Neutrophil (primary cell): ENCODE measurements around the gene GRP.

Source experiments
- H3K27ac ChIP-seq: fragments of 200-600 bp; sonication (generic); 2 replicates; pipeline ENCODE4 v1.5.1; 2016; ENCODE audit warnings: mild to moderate bottlenecking, moderate library complexity
- H3K27me3 ChIP-seq: fragments of 200-600 bp; sonication (generic); 2 replicates; pipeline ENCODE4 v1.6.0; 2016; ENCODE audit warnings: mild to moderate bottlenecking
- H3K36me3 ChIP-seq: fragments of 200-600 bp; sonication (generic); 2 replicates; pipeline ENCODE4 v1.5.1; 2017
- H3K4me1 ChIP-seq, 2 experiments: fragments of 200-600 bp in 1 of 2; sonication (generic) in 1 of 2; 1 replicate in 1 of 2; 2 replicates in 1 of 2; pipeline versions ENCODE4 v1.5.1 to v1.6.1; 2013 to 2016; ENCODE audit warnings: low read depth in 1 of 2, low read length in 1 of 2, mild to moderate bottlenecking in 1 of 2, moderate library complexity in 1 of 2; ENCODE audit not compliant: control insufficient read depth in 1 of 2, insufficient read depth in 1 of 2
- H3K4me3 ChIP-seq, 2 experiments: fragments of 200-600 bp in 1 of 2; sonication (generic) in 1 of 2; 1 replicate in 1 of 2; 2 replicates in 1 of 2; pipeline ENCODE4 v1.5.1; 2013 to 2016; ENCODE audit warnings: low read depth in 1 of 2, low read length in 1 of 2, mild to moderate bottlenecking in 1 of 2, moderate library complexity in 1 of 2
- H3K9me3 ChIP-seq: fragments of 200-600 bp; sonication (generic); 2 replicates; pipeline ENCODE4 v1.5.1; 2016
- TF ChIP-seq, protein P1 (sequence below): fragments of 200-600 bp; sonication (generic); IDR thresholded peaks from 2 replicates; pipeline ENCODE4 v1.5.1; 2016; ENCODE audit warnings: antibody characterized with exemption

The GRP gene

DNA sequence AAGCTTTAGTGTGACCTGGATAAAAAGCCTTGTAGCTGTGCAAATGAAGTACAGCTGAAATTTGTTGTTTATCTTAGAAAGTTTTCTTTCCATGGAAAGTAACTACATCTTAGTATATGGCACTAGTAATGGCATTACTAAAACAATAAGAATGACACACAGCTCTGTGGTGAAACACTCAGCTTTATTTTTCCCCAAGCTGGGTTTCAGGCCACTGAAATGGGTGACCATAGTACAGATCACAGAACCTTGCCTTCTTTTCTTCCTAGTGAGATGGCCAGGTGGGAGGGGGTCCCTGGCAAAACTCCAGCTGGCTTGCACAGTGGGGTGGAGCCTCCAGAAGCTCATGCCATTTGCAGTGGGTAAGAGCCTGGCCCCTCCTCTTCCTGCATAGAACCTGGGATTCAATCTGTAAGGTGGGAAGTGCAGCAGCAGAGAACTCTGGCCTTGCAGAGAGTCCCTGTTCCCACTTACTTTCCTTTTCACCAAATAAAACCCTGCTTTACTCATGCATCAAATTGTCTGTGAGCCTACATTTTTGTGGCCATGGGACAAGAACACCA, 17.6 kb upstream of the GRP start:
- no peak overlapping the region for H3K4me3 ChIP-seq
- TF ChIP-seq, protein P1, sequence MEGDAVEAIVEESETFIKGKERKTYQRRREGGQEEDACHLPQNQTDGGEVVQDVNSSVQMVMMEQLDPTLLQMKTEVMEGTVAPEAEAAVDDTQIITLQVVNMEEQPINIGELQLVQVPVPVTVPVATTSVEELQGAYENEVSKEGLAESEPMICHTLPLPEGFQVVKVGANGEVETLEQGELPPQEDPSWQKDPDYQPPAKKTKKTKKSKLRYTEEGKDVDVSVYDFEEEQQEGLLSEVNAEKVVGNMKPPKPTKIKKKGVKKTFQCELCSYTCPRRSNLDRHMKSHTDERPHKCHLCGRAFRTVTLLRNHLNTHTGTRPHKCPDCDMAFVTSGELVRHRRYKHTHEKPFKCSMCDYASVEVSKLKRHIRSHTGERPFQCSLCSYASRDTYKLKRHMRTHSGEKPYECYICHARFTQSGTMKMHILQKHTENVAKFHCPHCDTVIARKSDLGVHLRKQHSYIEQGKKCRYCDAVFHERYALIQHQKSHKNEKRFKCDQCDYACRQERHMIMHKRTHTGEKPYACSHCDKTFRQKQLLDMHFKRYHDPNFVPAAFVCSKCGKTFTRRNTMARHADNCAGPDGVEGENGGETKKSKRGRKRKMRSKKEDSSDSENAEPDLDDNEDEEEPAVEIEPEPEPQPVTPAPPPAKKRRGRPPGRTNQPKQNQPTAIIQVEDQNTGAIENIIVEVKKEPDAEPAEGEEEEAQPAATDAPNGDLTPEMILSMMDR = no peak
- no peaks in the 10 kb centered on the region for H3K36me3 ChIP-seq
- no peak overlapping the region for H3K27ac ChIP-seq
- no peaks in the 10 kb centered on the region for H3K4me1 ChIP-seq
- no peaks in the 10 kb centered on the region for H3K9me3 ChIP-seq
- peaks cover 19% of the 10 kb centered on the region for H3K27me3 ChIP-seq

DNA sequence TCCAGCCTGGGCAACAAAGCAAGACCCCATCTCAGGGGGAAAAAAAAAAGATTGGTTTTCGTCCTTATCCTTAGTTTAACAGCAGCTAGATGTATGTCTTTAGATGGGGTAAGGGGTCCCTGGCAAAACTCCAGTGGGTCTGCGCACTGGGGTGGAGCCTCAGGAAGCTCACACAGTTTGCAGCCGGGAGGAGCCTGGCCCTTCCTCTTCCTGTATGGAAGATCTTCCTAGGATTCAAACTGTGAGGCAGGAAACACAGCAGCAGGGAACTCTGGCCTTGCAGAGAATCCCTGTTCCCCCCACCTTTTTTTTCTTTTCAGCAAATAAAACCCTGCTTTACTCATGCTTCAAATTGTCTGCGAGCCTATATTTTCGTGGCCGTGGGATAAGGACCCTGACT, 12.5 kb upstream of the GRP start:
- H3K4me3 ChIP-seq = no peak overlapping the region
- H3K9me3 ChIP-seq = no peaks in the 10 kb centered on the region
- no peaks in the 10 kb centered on the region for H3K36me3 ChIP-seq
- H3K27me3 ChIP-seq = peaks cover 18% of the 10 kb centered on the region
- H3K4me1 ChIP-seq = no peaks in the 10 kb centered on the region
- H3K27ac ChIP-seq = no peak overlapping the region
- TF ChIP-seq, protein P1 = no peak

DNA sequence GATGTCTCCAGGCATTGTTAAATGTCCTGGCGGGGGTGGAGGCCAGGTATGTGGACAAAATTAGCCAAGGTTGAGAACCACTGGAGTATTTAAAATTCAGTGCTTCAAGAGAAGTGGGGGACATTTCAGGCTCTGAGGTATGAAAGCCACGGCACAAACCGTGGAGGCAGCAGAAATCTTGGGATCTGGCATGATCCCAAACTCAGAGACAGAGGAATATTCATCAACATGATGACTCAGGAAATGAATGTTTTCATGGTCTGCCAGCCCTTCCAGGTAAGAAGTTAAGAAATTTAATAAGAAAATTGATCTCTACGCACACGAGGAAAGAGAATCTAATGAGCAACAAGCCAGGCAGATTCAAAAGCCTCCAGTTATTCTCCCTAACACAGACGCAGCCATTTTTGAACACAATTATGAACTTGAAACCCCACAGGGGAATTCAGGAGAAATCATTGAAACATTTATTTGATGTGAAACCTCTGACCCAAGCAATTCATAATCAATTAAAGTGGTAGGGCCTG, 11.3 kb upstream of the GRP start:
- no peak overlapping the region for H3K4me3 ChIP-seq
- H3K27ac ChIP-seq = no peak overlapping the region
- peaks cover 11% of the 10 kb centered on the region for H3K27me3 ChIP-seq
- no peaks in the 10 kb centered on the region for H3K36me3 ChIP-seq
- TF ChIP-seq, protein P1 = no peak
- H3K9me3 ChIP-seq = no peaks in the 10 kb centered on the region
- H3K4me1 ChIP-seq = no peaks in the 10 kb centered on the region

DNA sequence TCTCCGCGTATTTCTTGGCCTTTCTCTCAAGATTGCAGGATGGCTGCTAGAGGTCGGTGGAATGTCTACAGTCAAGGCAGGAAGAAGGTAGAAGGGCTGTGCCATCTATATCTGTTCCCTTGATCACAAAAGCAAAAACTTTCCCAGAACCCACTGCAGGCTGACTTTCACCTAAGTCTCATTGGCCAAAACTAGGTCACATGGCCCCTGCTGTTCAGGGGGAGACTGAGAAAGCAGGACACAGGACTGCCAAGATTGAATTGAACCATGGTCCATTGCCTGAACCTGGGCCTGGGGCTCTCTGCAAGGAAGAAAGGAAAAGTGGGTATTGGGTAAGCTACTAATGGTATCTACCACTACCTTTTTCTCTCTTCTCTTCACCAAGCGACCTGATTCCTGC, 9.7 kb upstream of the GRP start:
- no peaks in the 10 kb centered on the region for H3K36me3 ChIP-seq
- H3K27me3 ChIP-seq = peaks cover 24% of the 10 kb centered on the region
- TF ChIP-seq, protein P1 = no peak
- H3K9me3 ChIP-seq = no peaks in the 10 kb centered on the region
- no peaks in the 10 kb centered on the region for H3K4me1 ChIP-seq
- no peak overlapping the region for H3K27ac ChIP-seq
- H3K4me3 ChIP-seq = no peak overlapping the region

DNA sequence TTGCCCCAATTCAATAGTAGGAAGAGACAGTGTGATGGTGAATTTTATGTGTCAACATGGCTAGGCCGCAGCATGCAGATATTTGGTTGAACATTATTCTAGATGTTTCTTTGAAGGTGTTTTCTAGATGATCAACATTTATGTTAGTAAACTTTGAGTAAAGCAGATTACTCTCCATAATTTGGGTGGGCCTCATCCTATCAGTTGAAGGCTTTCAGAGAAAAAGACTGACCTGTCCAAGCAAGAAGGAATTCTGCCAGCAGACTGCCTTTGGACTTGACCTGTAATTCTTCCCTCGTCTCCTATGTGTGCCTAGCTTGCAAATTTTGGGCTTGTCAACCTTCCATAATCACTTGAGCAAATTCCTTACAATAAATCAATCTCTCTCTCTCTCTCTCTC, 8.3 kb upstream of the GRP start:
- H3K27ac ChIP-seq = no peak overlapping the region
- peaks cover 32% of the 10 kb centered on the region for H3K27me3 ChIP-seq
- TF ChIP-seq, protein P1 = no peak
- H3K36me3 ChIP-seq = no peaks in the 10 kb centered on the region
- H3K9me3 ChIP-seq = no peaks in the 10 kb centered on the region
- H3K4me1 ChIP-seq = no peaks in the 10 kb centered on the region
- H3K4me3 ChIP-seq = no peak overlapping the region
